ENCODE measurements around the gene COL6A5. TPM values are rescaled to one million over a fixed set of nuclear protein-coding genes. Genes with fewer than 3 reads are reported as not detected.
"Not testable (repeated sequence)": the region's sequence is repeated elsewhere in the genome, so short reads cannot be mapped to it uniquely, and the experiment has no call there.

Gene COL6A5
- polyA plus RNA-seq, 3 donors: not detected

DNA sequence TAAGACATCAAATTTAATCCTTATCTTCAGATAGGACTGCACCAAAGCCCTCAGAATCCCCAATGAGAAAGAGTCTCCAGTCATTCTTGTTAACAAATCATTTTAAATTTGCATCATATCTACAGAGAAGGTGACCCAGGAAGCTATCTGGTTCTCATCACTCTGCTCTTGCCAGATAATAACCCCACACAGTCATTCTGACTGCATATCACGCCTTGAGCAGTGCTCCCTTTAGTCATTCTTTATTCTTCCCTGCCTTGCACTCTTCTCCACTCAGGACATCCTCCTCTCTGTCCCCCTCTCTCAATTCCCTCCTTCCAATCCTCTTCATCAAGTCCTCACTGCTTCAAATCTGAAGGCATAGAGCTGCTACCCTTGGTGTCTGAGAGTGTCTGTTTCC is 87.8 kb downstream of the COL6A5 start:
- Histone ChIP-seq H3K9me3 (replicated peaks in 1 of 2; ENCODE audit: control insufficient read depth in 1 of 2, insufficient read depth in 1 of 2, low read length in 2 of 2) (no peaks in the 10 kb centered on the region), H3K79me2 (ENCODE audit: insufficient read depth, low read length) (no peaks in the 10 kb centered on the region), H3K4me1 (ENCODE audit: control insufficient read depth in 1 of 2, insufficient read depth in 2 of 2, low read length in 2 of 2) (no peaks in the 10 kb centered on the region), H4K20me1 (ENCODE audit: insufficient read depth, low read length) (no peaks in the 10 kb centered on the region), H3K4me2 (replicated peaks; ENCODE audit: extremely low read depth, low read length, poor library complexity, severe bottlenecking) (no peak overlapping the region), H3K27me3 (ENCODE audit: control insufficient read depth in 2 of 2, insufficient read depth in 2 of 2, low read length in 2 of 2) (no peaks in the 10 kb centered on the region), H3K36me3 (replicated peaks in 1 of 2; ENCODE audit: control insufficient read depth in 1 of 2, insufficient read depth in 2 of 2, low read length in 2 of 2) (no peaks in the 10 kb centered on the region), H2AFZ (ENCODE audit: insufficient read depth, low read depth, low read length, poor library complexity, severe bottlenecking) (no peak overlapping the region), H3K9ac (ENCODE audit: insufficient read depth, low read length, poor library complexity, severe bottlenecking) (no peak overlapping the region), H3K4me3 (replicated peaks in 1 of 3; ENCODE audit: low read depth in 2 of 3, low read length in 3 of 3) (no peak overlapping the region), H3K27ac (ENCODE audit: low read depth in 1 of 2, low read length in 2 of 2) (no peak overlapping the region)
- no peaks in the 10 kb centered on the region for H3K36me3 Mint-ChIP-seq
- no peak for TF ChIP-seq CTCF (IDR thresholded peaks at IDR 0.05)
- no peak overlapping the region for H3K27ac Mint-ChIP-seq
- intact Hi-C loops (cut with micrococcal nuclease): no loop called here
- WGBS (ENCODE audit: insufficient coverage): 90% methylated on average over 1 of the region's 1 CpG
- peaks cover 2 to 17% (median 5%) of the 10 kb centered on the region in 7 donors for H3K9me3 Mint-ChIP-seq
- peaks cover 2 to 10% (median 4%) of the 10 kb centered on the region in 3 donors for H3K27me3 Mint-ChIP-seq (ENCODE audit: low read depth in 3 of 3)
- no peak overlapping the region for H3K4me3 Mint-ChIP-seq
- DNase-seq: no peak
- H3K4me1 Mint-ChIP-seq: no peaks in the 10 kb centered on the region

GRCh38 chr3:130442284-130442683 is 96.8 kb downstream of the COL6A5 start:
- Mint-ChIP-seq H3K4me1 (no peaks in the 10 kb centered on the region), H3K27ac (no peak overlapping the region), H3K4me3 (no peak overlapping the region), H3K27me3 (ENCODE audit: low read depth in 3 of 3) (peaks cover 4% of the 10 kb centered on the region in 3 donors), H3K36me3 (no peaks in the 10 kb centered on the region), H3K9me3 (peaks cover 0 to 4% (median 0%) of the 10 kb centered on the region in 7 donors)
- no CpG with 5 or more reads among the region's 1 CpG for WGBS (ENCODE audit: insufficient coverage)
- Histone ChIP-seq H4K20me1 (ENCODE audit: insufficient read depth, low read length) (no peaks in the 10 kb centered on the region), H3K36me3 (replicated peaks in 1 of 2; ENCODE audit: control insufficient read depth in 1 of 2, insufficient read depth in 2 of 2, low read length in 2 of 2) (no peaks in the 10 kb centered on the region), H3K27ac (ENCODE audit: low read depth in 1 of 2, low read length in 2 of 2) (no peak overlapping the region), H3K4me3 (replicated peaks in 1 of 3; ENCODE audit: low read depth in 2 of 3, low read length in 3 of 3) (no peak overlapping the region), H3K9ac (ENCODE audit: insufficient read depth, low read length, poor library complexity, severe bottlenecking) (no peak overlapping the region), H3K4me1 (ENCODE audit: control insufficient read depth in 1 of 2, insufficient read depth in 2 of 2, low read length in 2 of 2) (no peaks in the 10 kb centered on the region), H3K9me3 (replicated peaks in 1 of 2; ENCODE audit: control insufficient read depth in 1 of 2, insufficient read depth in 1 of 2, low read length in 2 of 2) (no peaks in the 10 kb centered on the region), H2AFZ (ENCODE audit: insufficient read depth, low read depth, low read length, poor library complexity, severe bottlenecking) (no peak overlapping the region), H3K27me3 (ENCODE audit: control insufficient read depth in 2 of 2, insufficient read depth in 2 of 2, low read length in 2 of 2) (no peaks in the 10 kb centered on the region), H3K79me2 (ENCODE audit: insufficient read depth, low read length) (no peaks in the 10 kb centered on the region), H3K4me2 (replicated peaks; ENCODE audit: extremely low read depth, low read length, poor library complexity, severe bottlenecking) (no peak overlapping the region)
- no peak for TF ChIP-seq CTCF (IDR thresholded peaks at IDR 0.05)
- no peak for DNase-seq
- intact Hi-C loops (cut with micrococcal nuclease): no loop called here

GRCh38 chr3:130446840-130447239 is 101.4 kb downstream of the COL6A5 start:
- H3K9me3 ChIP-seq (replicated peaks in 1 of 2; ENCODE audit: control insufficient read depth in 1 of 2, insufficient read depth in 1 of 2, low read length in 2 of 2); H3K27ac Mint-ChIP-seq; H3K36me3 ChIP-seq (replicated peaks in 1 of 2; ENCODE audit: control insufficient read depth in 1 of 2, insufficient read depth in 2 of 2, low read length in 2 of 2); H3K79me2 ChIP-seq (ENCODE audit: insufficient read depth, low read length); H3K4me3 Mint-ChIP-seq; intact Hi-C loops (cut with micrococcal nuclease); H3K4me2 ChIP-seq (replicated peaks; ENCODE audit: extremely low read depth, low read length, poor library complexity, severe bottlenecking); DNase-seq; H3K27ac ChIP-seq (ENCODE audit: low read depth in 1 of 2, low read length in 2 of 2); H3K4me1 ChIP-seq (ENCODE audit: control insufficient read depth in 1 of 2, insufficient read depth in 2 of 2, low read length in 2 of 2); H3K9ac ChIP-seq (ENCODE audit: insufficient read depth, low read length, poor library complexity, severe bottlenecking); H3K36me3 Mint-ChIP-seq; H3K27me3 Mint-ChIP-seq (ENCODE audit: low read depth in 3 of 3); H3K4me1 Mint-ChIP-seq; H4K20me1 ChIP-seq (ENCODE audit: insufficient read depth, low read length); H3K4me3 ChIP-seq (replicated peaks in 1 of 3; ENCODE audit: low read depth in 2 of 3, low read length in 3 of 3); H3K27me3 ChIP-seq (ENCODE audit: control insufficient read depth in 2 of 2, insufficient read depth in 2 of 2, low read length in 2 of 2); H2AFZ ChIP-seq (ENCODE audit: insufficient read depth, low read depth, low read length, poor library complexity, severe bottlenecking): not testable (repeated sequence)
- WGBS (ENCODE audit: insufficient coverage): no CpG with 5 or more reads among the region's 6 CpGs
- peaks cover 4 to 13% (median 9%) of the 10 kb centered on the region in 7 donors for H3K9me3 Mint-ChIP-seq

All from CD14-positive monocyte (primary cell).